Neuron (in vitro differentiated cells): Measurements from ENCODE around the gene CHN2.

Experiments
- H2AFZ ChIP-seq: one replicate; pipeline ENCODE4 v1.6.1; 2013; ENCODE audit warnings: low read depth, mild to moderate bottlenecking, inconsistent platforms, low read length, moderate library complexity
- H3K27me3 ChIP-seq: one replicate; pipeline ENCODE4 v1.6.1; 2013; ENCODE audit warnings: low read length; ENCODE audit not compliant: insufficient read depth
- H3K36me3 ChIP-seq: one replicate; pipeline ENCODE4 v1.6.1; 2013; ENCODE audit warnings: low read length; ENCODE audit not compliant: insufficient read depth
- H3K4me1 ChIP-seq: one replicate; pipeline ENCODE4 v1.6.1; 2013; ENCODE audit warnings: low read length; ENCODE audit not compliant: insufficient read depth
- H3K4me3 ChIP-seq: 2 replicates; pipeline ENCODE4 v1.5.1; 2013; ENCODE audit warnings: mild to moderate bottlenecking, low read length, moderate library complexity
- H3K9me3 ChIP-seq: one replicate; pipeline ENCODE4 v1.6.1; 2013; ENCODE audit warnings: low read length

CHN2 gene

GRCh38 chr7:29337546-29338116 lies 143.1 kb downstream of the CHN2 start:
- Histone ChIP-seq H3K36me3 (no peaks in the 10 kb centered on the region), H3K27me3 (no peaks in the 10 kb centered on the region), H3K9me3 (no peaks in the 10 kb centered on the region), H3K4me1 (no peaks in the 10 kb centered on the region), H2AFZ (no peak overlapping the region), H3K4me3 (no peak overlapping the region)

- no peaks in the 10 kb centered on the region for H3K9me3 ChIP-seq
- no peaks in the 10 kb centered on the region for H3K27me3 ChIP-seq
- H2AFZ ChIP-seq = no peak overlapping the region
- no peaks in the 10 kb centered on the region for H3K4me1 ChIP-seq
- no peak overlapping the region for H3K4me3 ChIP-seq
- H3K36me3 ChIP-seq = no peaks in the 10 kb centered on the region
Measured at GRCh38 chr7:29340696-29341095, 146.1 kb downstream of the CHN2 start.

GRCh38 chr7:29341156-29341555 lies 146.6 kb downstream of the CHN2 start:
- H3K36me3 ChIP-seq = no peaks in the 10 kb centered on the region
- H3K4me3 ChIP-seq = no peak overlapping the region
- H3K27me3 ChIP-seq = no peaks in the 10 kb centered on the region
- H3K9me3 ChIP-seq = no peaks in the 10 kb centered on the region
- no peak overlapping the region for H2AFZ ChIP-seq
- H3K4me1 ChIP-seq = no peaks in the 10 kb centered on the region

GRCh38 chr7:29342761-29343160 lies 148.2 kb downstream of the CHN2 start:
- H3K4me3 ChIP-seq = no peak overlapping the region
- H3K9me3 ChIP-seq = no peaks in the 10 kb centered on the region
- H3K36me3 ChIP-seq = no peaks in the 10 kb centered on the region
- no peaks in the 10 kb centered on the region for H3K4me1 ChIP-seq
- H3K27me3 ChIP-seq = no peaks in the 10 kb centered on the region
- H2AFZ ChIP-seq = no peak overlapping the region

GRCh38 chr7:29343399-29343798 lies 148.8 kb downstream of the CHN2 start:
- H3K4me3 ChIP-seq = no peak overlapping the region
- no peaks in the 10 kb centered on the region for H3K36me3 ChIP-seq
- H3K4me1 ChIP-seq = no peaks in the 10 kb centered on the region
- H3K27me3 ChIP-seq = no peaks in the 10 kb centered on the region
- H2AFZ ChIP-seq = no peak overlapping the region
- H3K9me3 ChIP-seq = no peaks in the 10 kb centered on the region

GRCh38 chr7:29344334-29344978 lies 149.9 kb downstream of the CHN2 start:
- H3K36me3 ChIP-seq = no peaks in the 10 kb centered on the region
- H3K27me3 ChIP-seq = no peaks in the 10 kb centered on the region
- no peaks in the 10 kb centered on the region for H3K4me1 ChIP-seq
- H2AFZ ChIP-seq = no peak overlapping the region
- H3K4me3 ChIP-seq = no peak overlapping the region
- no peaks in the 10 kb centered on the region for H3K9me3 ChIP-seq

- H3K9me3 ChIP-seq = no peaks in the 10 kb centered on the region
- H3K36me3 ChIP-seq = no peaks in the 10 kb centered on the region
- H3K27me3 ChIP-seq = no peaks in the 10 kb centered on the region
- peaks cover 6% of the 10 kb centered on the region for H3K4me1 ChIP-seq
- no peak overlapping the region for H2AFZ ChIP-seq
- H3K4me3 ChIP-seq = no peak overlapping the region
Measured at GRCh38 chr7:29345590-29345989, 151.0 kb downstream of the CHN2 start.

GRCh38 chr7:29346231-29346978 lies 151.8 kb downstream of the CHN2 start:
- Histone ChIP-seq H3K36me3 (no peaks in the 10 kb centered on the region), H3K9me3 (no peaks in the 10 kb centered on the region), H3K27me3 (no peaks in the 10 kb centered on the region), H3K4me3 (no peak overlapping the region), H2AFZ (no peak overlapping the region), H3K4me1 (peaks cover 8% of the 10 kb centered on the region)

GRCh38 chr7:29349362-29349761 lies 154.8 kb downstream of the CHN2 start:
- Histone ChIP-seq H3K36me3 (no peaks in the 10 kb centered on the region), H3K9me3 (no peaks in the 10 kb centered on the region), H3K27me3 (no peaks in the 10 kb centered on the region), H3K4me3 (no peak overlapping the region), H2AFZ (no peak overlapping the region), H3K4me1 (peaks cover 8% of the 10 kb centered on the region)

- no peak overlapping the region for H3K4me3 ChIP-seq
- no peak overlapping the region for H2AFZ ChIP-seq
- peaks cover 8% of the 10 kb centered on the region for H3K4me1 ChIP-seq
- no peaks in the 10 kb centered on the region for H3K36me3 ChIP-seq
- no peaks in the 10 kb centered on the region for H3K27me3 ChIP-seq
- H3K9me3 ChIP-seq = no peaks in the 10 kb centered on the region
Measured at GRCh38 chr7:29350351-29350750, 155.8 kb downstream of the CHN2 start.

- Histone ChIP-seq H2AFZ (no peak overlapping the region), H3K4me3 (no peak overlapping the region), H3K27me3 (no peaks in the 10 kb centered on the region), H3K4me1 (peaks cover 8% of the 10 kb centered on the region), H3K36me3 (no peaks in the 10 kb centered on the region), H3K9me3 (no peaks in the 10 kb centered on the region)
Measured at GRCh38 chr7:29352041-29352440, 157.5 kb downstream of the CHN2 start.

- Histone ChIP-seq H3K36me3 (no peaks in the 10 kb centered on the region), H3K4me1 (peaks cover 8% of the 10 kb centered on the region), H3K9me3 (no peaks in the 10 kb centered on the region), H2AFZ (no peak overlapping the region), H3K4me3 (no peak overlapping the region), H3K27me3 (no peaks in the 10 kb centered on the region)
Measured at GRCh38 chr7:29353810-29354209, 159.2 kb downstream of the CHN2 start.

- Histone ChIP-seq H3K27me3 (no peaks in the 10 kb centered on the region), H3K4me3 (no peak overlapping the region), H3K36me3 (no peaks in the 10 kb centered on the region), H3K9me3 (no peaks in the 10 kb centered on the region), H2AFZ (no peak overlapping the region), H3K4me1 (peaks cover 8% of the 10 kb centered on the region)
Measured at GRCh38 chr7:29354340-29354739, 159.8 kb downstream of the CHN2 start.
